MM.1S (cell line): ENCODE measurements around the gene EVPL.

Experiments
- CTCF ChIP-seq: fragments of 300-600 bp; sonication (generic); IDR thresholded peaks from 2 replicates; pipeline ENCODE4 v1.5.1; 2016; ENCODE audit warnings: antibody characterized with exemption, low read length, mixed read lengths
- EZH2 ChIP-seq: fragments of 300-600 bp; sonication (generic); optimal IDR thresholded peaks from 2 replicates; pipeline ENCODE3; 2017; ENCODE audit warnings: low read depth, mild to moderate bottlenecking, antibody characterized with exemption, low read length, mixed read lengths
- EZH2phosphoT487 ChIP-seq: fragments of 300-600 bp; sonication (generic); IDR thresholded peaks from 2 replicates; pipeline ENCODE4 v1.6.1; 2018; ENCODE audit warnings: antibody characterized with exemption, low read length

DNA sequence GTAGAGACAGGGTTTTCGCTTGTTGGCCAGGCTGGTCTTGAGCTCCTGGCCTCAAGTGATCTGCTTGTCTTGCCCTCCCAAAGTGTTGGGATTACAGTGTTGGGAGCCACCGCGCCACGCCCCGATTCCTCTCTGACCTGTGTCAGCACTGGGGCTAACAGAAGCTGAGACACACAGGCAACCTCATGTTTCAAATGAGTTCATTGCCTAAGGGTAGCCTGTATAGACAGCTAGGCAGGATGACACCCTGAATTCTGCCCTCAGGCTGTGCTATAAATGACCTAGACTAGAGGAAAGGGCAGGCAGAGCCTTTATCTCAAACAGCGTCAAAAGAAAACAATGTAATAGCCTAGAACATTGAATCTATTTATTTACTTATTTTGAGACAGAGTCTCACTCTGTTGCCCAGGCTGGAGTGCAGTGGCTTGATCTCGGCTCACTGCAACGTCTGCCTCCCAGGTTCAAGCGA, 28.7 kb downstream of the EVPL start:
- TF ChIP-seq CTCF (no peak), EZH2 (no peak), EZH2phosphoT487 (no peak)
